CD4-positive, CD25-positive, alpha-beta regulatory T cell (primary cell): ENCODE data around the gene WDR54. TPM values are rescaled to one million over a fixed set of nuclear protein-coding genes. Genes with fewer than 3 reads are reported as not detected.
"Not testable (repeated sequence)": the region's sequence is repeated elsewhere in the genome, so short reads cannot be mapped to it uniquely, and the experiment has no call there.

Experiments used
- ATAC-seq, 2 donors: fragments of 150-1000 bp; cut with Tn5 transposase; one replicate each; pipeline ENCODE4 v1.10.0; 2021; ENCODE audit warnings: low read depth in 2 of 2, moderate number of reproducible peaks in 2 of 2, moderate library complexity in 1 of 2
- DNase-seq, 3 donors: peaks; one replicate each; pipeline versions ENCODE4 v3.0.0 to v3.0.0-alpha.2; 2012 to 2022; ENCODE audit warnings: mixed read lengths in 1 of 3
- H3K27ac ChIP-seq: one replicate; pipeline ENCODE4 v1.7.0; 2013; ENCODE audit warnings: mild to moderate bottlenecking, low read length; ENCODE audit not compliant: insufficient read depth, poor library complexity, severe bottlenecking
- H3K27me3 ChIP-seq: one replicate; pipeline ENCODE4 v1.7.0; 2013; ENCODE audit warnings: low read length; ENCODE audit not compliant: control insufficient read depth, insufficient read depth
- H3K36me3 ChIP-seq: one replicate; pipeline ENCODE4 v1.7.0; 2013; ENCODE audit warnings: mild to moderate bottlenecking, low read length, moderate library complexity; ENCODE audit not compliant: control insufficient read depth, insufficient read depth
- H3K4me1 ChIP-seq: 2 replicates; pipeline ENCODE4 v1.7.0; 2013; ENCODE audit warnings: mild to moderate bottlenecking, low read length; ENCODE audit not compliant: insufficient read depth, control insufficient read depth, poor library complexity, severe bottlenecking
- H3K4me3 ChIP-seq: one replicate; pipeline ENCODE4 v1.7.0; 2013; ENCODE audit warnings: low read depth, mild to moderate bottlenecking, low read length, moderate library complexity
- H3K9me3 ChIP-seq, 2 experiments: 1 replicate in 1 of 2; 2 replicates in 1 of 2; pipeline ENCODE4 v1.7.0; 2013; ENCODE audit warnings: low read length in 2 of 2, mild to moderate bottlenecking in 1 of 2, moderate library complexity in 1 of 2; ENCODE audit not compliant: control insufficient read depth in 2 of 2
- H3K27ac Mint-ChIP-seq, 3 donors: one replicate each; pipeline ENCODE4 v1.8.0; 2020 to 2022; ENCODE audit warnings: mild to moderate bottlenecking in 3 of 3, mixed read lengths in 3 of 3, moderate library complexity in 2 of 3
- H3K27me3 Mint-ChIP-seq: one replicate; pipeline ENCODE4 v1.8.0; 2022; ENCODE audit warnings: mild to moderate bottlenecking, mixed read lengths
- H3K36me3 Mint-ChIP-seq: one replicate; pipeline ENCODE4 v1.8.0; 2020; ENCODE audit warnings: mixed read lengths
- H3K4me1 Mint-ChIP-seq, 4 donors: one replicate each; pipeline ENCODE4 v1.8.0; 2020 to 2022; ENCODE audit warnings: mixed read lengths in 4 of 4, mild to moderate bottlenecking in 1 of 4
- H3K4me3 Mint-ChIP-seq, 4 donors: one replicate each; pipeline ENCODE4 v1.8.0; 2020 to 2022; ENCODE audit warnings: mild to moderate bottlenecking in 4 of 4, mixed read lengths in 4 of 4, moderate library complexity in 3 of 4
- H3K9me3 Mint-ChIP-seq, 7 donors: one replicate each; pipeline ENCODE4 v1.8.0; 2020 to 2022; ENCODE audit warnings: mixed read lengths in 7 of 7, mild to moderate bottlenecking in 3 of 7, moderate library complexity in 2 of 7
- polyA plus RNA-seq, 4 donors: library from polyadenylated mRNA; unstranded; fragments of 300-500 nt; fragmentation: Illumina TruSeq; gene quantifications; one replicate each; pipeline ENCODE4 v1.2.3, GENCODE V29; 2021
- total RNA-seq: library from RNA; stranded (reverse); gene quantifications from one replicate; pipeline ENCODE4 v1.2.3, GENCODE V29; 2022

WDR54 gene
- total and polyA plus RNA-seq, 5 donors from 2014 or later = 18.4 to 84.3 (median 54.1) TPM

DNA sequence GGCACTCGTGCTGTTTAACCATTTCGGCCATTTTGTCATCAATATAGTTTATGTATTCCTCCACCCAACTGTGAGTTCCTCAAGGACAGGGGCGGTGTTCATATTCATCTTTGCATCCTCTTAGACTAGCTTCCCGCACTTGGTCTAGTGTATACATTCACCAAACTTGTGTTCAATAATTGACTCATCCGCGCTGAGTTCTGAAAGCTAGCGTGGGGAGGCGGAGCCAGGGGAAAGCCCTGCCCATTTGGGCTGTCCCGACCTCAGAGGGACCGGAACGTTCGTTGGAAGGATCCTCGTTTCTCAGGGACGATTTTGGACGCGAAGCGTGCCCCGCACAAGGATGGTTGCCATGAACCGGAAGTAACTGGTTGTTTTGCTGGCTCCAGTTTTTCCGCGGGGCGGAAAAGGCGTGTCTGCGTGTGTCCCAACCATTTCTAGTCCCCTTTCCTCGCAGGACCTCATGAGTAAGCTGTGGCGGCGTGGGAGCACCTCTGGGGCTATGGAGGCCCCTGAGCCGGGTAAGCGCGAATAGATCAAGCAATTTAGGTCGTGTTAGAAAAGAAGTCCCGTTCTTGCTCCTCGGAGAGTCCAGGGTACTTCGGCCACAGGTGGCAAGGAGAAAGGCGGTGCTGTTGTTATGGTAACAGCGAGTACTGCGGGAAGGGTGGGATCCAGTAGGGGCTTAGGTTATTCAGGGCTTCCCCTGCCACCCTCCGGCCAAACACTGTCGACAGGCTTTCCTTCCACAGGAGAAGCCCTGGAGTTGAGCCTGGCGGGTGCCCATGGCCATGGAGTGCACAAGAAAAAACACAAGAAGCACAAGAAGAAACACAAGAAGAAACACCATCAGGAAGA, 33.4 kb downstream of the WDR54 start, which contains the start of gene INO80B:
Gene INO80B, plus strand, starts transcription at position 434 of the 858 bp plus-strand sequence. Its CDS starts 30 bp downstream, at position 464.
- H3K4me3 ChIP-seq = peak within 1 kb of the TSS; percentile 90
- H3K27me3 Mint-ChIP-seq = peaks cover 11% of the 10 kb centered on the region

DNA sequence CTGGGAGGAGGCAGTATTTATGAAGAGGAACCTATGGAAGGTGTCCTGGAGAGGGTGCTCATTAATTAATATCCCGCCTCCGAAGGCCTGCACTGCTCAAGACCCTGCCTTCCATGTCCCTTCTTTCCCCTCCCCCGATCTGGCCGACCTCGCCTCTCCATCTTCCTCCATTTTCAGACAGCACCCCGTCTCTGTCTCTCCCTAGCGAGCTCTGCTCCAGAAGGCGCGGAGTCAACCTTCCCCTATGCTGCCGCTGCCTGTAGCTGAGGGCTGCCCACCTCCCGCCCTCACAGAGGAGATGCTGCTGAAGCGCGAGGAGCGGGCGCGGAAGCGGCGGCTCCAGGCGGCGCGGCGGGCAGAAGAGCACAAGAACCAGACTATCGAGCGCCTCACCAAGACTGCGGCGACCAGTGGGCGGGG, 35.6 kb downstream of the WDR54 start:
- peaks cover 2% of the 10 kb centered on the region for H3K36me3 ChIP-seq
- Mint-ChIP-seq H3K27ac (peak overlapping the region; percentile 97 to 99 (median 99)), H3K36me3 (peaks cover 4% of the 10 kb centered on the region), H3K27me3 (peaks cover 4% of the 10 kb centered on the region), H3K9me3 (peaks cover 0 to 2% (median 0%) of the 10 kb centered on the region in 7 donors), H3K4me1 (peaks cover 20 to 73% (median 45%) of the 10 kb centered on the region in 4 donors), H3K4me3 (peak overlapping the region; percentile 95 to 98 (median 97))
- no peaks in the 10 kb centered on the region for H3K27me3 ChIP-seq
- no peaks in the 10 kb centered on the region for H3K9me3 ChIP-seq
- H3K27ac ChIP-seq = peak overlapping the region; percentile 99
- H3K4me1 ChIP-seq = peaks cover 50% of the 10 kb centered on the region
- no peak for ATAC-seq
- peak overlapping the region; percentile 90 for H3K4me3 ChIP-seq
- no peak for DNase-seq

More for the DNA sequence above, 33.4 kb downstream of the WDR54 start, which contains the start of gene INO80B:
- Mint-ChIP-seq H3K4me3 (peak within 1 kb of the TSS; percentile 95 to 98 (median 97)), H3K36me3 (peaks cover 4% of the 10 kb centered on the region), H3K4me1 (peaks cover 20 to 68% (median 44%) of the 10 kb centered on the region in 4 donors), H3K27ac (peak within 1 kb of the TSS; percentile 97 to 99 (median 97)), H3K9me3 (peaks cover 0 to 2% (median 0%) of the 10 kb centered on the region in 7 donors)
- peak within 1 kb of the TSS; percentile 99 for H3K27ac ChIP-seq
- no peaks in the 10 kb centered on the region for H3K9me3 ChIP-seq
- peaks cover 50% of the 10 kb centered on the region for H3K4me1 ChIP-seq
- DNase-seq = peak; percentile 94 to 99 (median 98)
- peak; percentile 40 to 48 for ATAC-seq
- H3K36me3 ChIP-seq = no peaks in the 10 kb centered on the region
- H3K27me3 ChIP-seq = no peaks in the 10 kb centered on the region

DNA sequence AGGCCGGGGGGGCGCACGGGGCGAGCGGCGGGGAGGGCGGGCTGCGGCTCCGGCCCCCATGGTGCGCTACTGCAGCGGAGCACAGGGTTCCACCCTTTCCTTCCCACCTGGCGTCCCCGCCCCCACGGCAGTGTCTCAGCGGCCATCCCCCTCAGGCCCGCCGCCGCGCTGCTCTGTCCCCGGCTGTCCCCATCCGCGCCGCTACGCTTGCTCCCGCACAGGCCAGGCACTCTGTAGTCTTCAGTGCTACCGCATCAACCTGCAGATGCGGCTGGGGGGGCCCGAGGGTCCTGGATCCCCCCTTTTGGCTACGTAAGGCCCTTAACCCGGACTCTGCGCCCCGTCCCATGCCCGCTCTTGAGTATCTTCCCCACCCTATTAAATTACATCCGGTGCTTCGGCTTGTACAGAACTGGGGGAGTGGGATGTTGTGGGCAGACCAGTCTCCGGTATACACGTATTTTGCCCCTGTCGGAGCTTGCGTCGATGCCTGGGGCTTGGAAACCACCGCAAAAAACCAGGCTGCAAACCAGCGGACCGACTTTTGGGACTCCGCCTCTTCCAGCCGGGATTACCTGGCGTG, 36.1 kb downstream of the WDR54 start:
- peaks cover 4% of the 10 kb centered on the region for H3K27me3 Mint-ChIP-seq
- Histone ChIP-seq H3K9me3 (no peaks in the 10 kb centered on the region), H3K4me3 (peak overlapping the region; percentile 94), H3K27ac (peak overlapping the region; percentile 99), H3K4me1 (peaks cover 45% of the 10 kb centered on the region), H3K27me3 (no peaks in the 10 kb centered on the region), H3K36me3 (peaks cover 4% of the 10 kb centered on the region)
- peak overlapping the region; percentile 99 to 100 (median 99) for H3K27ac Mint-ChIP-seq
- DNase-seq (peak in 2 of 3 donors; percentile 73 to 89), ATAC-seq (peak; percentile 28 to 29)
- peak overlapping the region; percentile 95 to 98 (median 97) for H3K4me3 Mint-ChIP-seq
- H3K4me1 Mint-ChIP-seq = peaks cover 15 to 68% (median 40%) of the 10 kb centered on the region in 4 donors
- H3K36me3 Mint-ChIP-seq = peaks cover 4% of the 10 kb centered on the region
- H3K9me3 Mint-ChIP-seq = peaks cover 0 to 2% (median 0%) of the 10 kb centered on the region in 7 donors

DNA sequence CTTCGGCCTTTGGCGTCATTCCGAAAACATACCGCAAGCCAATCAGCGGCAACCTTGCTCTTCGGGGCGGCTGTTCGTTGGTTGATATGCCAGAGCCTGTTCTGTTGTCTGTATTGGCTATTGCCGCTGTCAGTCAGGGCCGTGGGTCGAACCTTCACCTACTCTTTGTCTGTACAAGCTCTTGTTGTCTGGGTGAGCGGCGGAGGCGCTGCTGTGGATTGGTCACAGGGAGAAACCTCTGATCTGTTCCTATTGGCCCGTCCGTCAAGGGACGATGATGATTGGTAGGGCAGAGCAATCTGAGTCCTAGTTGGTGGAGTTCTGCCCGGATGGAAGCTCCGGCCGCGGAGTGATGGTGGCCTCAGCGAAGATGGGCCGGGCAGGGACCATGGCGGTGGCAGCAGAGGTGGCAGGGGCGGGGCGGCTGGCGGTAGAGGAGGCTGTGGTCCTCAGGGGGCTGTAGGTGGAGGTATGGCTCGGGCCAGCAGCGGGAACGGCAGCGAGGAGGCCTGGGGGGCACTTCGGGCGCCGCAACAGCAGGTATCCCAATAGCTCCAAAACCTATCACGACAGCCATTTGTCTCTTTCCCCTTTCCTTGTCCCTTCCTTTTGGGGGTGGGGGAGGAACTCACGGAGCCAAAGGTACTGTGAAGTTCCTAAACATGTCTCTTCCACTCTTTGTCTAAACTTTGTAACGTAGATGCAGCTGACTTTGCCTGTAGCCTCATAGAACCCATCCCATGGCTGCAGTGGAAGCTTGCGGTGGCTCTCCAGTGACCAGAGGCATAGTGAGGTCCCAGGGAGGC, 36.8 kb downstream of the WDR54 start, which contains the start of gene WBP1:
Gene WBP1, plus strand, starts transcription at position 307 of the 806 bp plus-strand sequence. Its CDS starts 165 bp downstream, at position 472.
- Histone ChIP-seq H3K36me3 (peaks cover 6% of the 10 kb centered on the region), H3K9me3 (no peaks in the 10 kb centered on the region), H3K4me1 (peaks cover 41% of the 10 kb centered on the region), H3K27me3 (no peaks in the 10 kb centered on the region), H3K27ac (peak within 1 kb of the TSS; percentile 99), H3K4me3 (peak within 1 kb of the TSS; percentile 94)
- H3K4me1 Mint-ChIP-seq = peaks cover 15 to 68% (median 36%) of the 10 kb centered on the region in 4 donors
- H3K9me3 Mint-ChIP-seq = peaks cover 0 to 2% (median 0%) of the 10 kb centered on the region in 7 donors
- DNase-seq (peak; percentile 100), ATAC-seq (peak; percentile 87 to 88)
- peaks cover 4% of the 10 kb centered on the region for H3K27me3 Mint-ChIP-seq
- peak within 1 kb of the TSS; percentile 99 to 100 (median 99) for H3K27ac Mint-ChIP-seq
- H3K4me3 Mint-ChIP-seq = peak within 1 kb of the TSS; percentile 95 to 98 (median 97)
- H3K36me3 Mint-ChIP-seq = peaks cover 4% of the 10 kb centered on the region

DNA sequence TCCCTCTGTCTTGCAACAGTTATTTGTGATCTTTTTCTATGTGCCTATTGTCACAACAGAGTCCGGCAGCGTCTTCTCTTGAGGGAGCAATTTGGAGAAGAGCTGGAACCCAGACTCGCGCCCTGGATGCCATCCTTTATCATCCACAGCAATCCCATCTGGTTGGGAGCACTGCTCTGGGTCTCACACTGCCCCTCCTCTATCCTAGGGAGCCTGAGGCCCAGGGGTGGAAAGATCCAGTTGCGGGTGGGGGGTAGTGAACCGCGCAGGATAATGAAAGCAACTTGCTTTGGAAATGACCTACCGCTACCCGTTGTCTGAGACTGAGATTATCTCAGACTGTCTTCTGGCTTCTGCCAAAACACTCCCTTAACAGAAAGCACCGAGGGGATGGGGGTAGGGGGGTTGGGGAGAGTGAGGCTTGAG, 37.4 kb downstream of the WDR54 start:
- Histone ChIP-seq H3K4me1 (peaks cover 42% of the 10 kb centered on the region), H3K27me3 (no peaks in the 10 kb centered on the region), H3K4me3 (peak overlapping the region; percentile 94), H3K27ac (peak overlapping the region; percentile 99), H3K9me3 (no peaks in the 10 kb centered on the region), H3K36me3 (peaks cover 6% of the 10 kb centered on the region)
- H3K4me1 Mint-ChIP-seq = peaks cover 15 to 70% (median 37%) of the 10 kb centered on the region in 4 donors
- H3K9me3 Mint-ChIP-seq = peaks cover 0 to 2% (median 0%) of the 10 kb centered on the region in 7 donors
- ATAC-seq = no peak
- H3K36me3 Mint-ChIP-seq = peaks cover 4% of the 10 kb centered on the region
- peak overlapping the region; percentile 99 to 100 (median 99) for H3K27ac Mint-ChIP-seq
- H3K27me3 Mint-ChIP-seq = peaks cover 4% of the 10 kb centered on the region
- peak overlapping the region; percentile 95 to 98 (median 97) for H3K4me3 Mint-ChIP-seq
- DNase-seq = peak in 1 of 3 donors; percentile 38

DNA sequence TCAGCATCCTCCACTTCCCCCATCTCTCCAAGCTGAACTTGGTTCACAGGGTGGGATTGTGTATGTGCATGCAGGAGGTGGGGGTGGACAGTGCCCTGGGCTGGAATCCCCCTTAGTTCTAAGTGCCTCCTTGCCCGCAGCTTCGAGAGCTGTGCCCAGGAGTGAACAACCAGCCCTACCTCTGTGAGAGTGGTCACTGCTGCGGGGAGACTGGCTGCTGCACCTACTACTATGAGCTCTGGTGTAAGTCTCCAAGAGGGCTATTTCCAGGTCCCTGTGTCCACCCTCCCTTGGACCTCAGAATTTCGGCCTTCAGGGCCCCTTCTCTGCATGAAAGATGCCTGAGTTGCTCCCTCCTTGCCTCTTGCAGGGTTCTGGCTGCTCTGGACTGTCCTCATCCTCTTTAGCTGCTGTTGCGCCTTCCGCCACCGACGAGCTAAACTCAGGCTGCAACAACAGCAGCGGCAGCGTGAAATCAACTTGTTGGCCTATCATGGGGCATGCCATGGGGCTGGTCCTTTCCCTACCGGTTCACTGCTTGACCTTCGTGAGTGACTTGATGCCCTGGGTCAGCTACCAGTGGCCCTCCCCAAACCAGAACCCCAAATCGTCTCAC, 38.1 kb downstream of the WDR54 start:
- H3K4me1 ChIP-seq = peaks cover 44% of the 10 kb centered on the region
- H3K9me3 ChIP-seq, H3K9me3 Mint-ChIP-seq, H3K27me3 ChIP-seq, H3K36me3 Mint-ChIP-seq, ATAC-seq, DNase-seq, H3K27me3 Mint-ChIP-seq, H3K36me3 ChIP-seq: not testable (repeated sequence)
- peak overlapping the region; percentile 95 to 98 (median 97) for H3K4me3 Mint-ChIP-seq
- H3K4me1 Mint-ChIP-seq = peaks cover 11 to 71% (median 35%) of the 10 kb centered on the region in 4 donors
- H3K4me3 ChIP-seq = peak overlapping the region; percentile 10
- H3K27ac ChIP-seq = peak overlapping the region; percentile 99
- peak overlapping the region; percentile 88 to 99 (median 99) for H3K27ac Mint-ChIP-seq
